Measurements from ENCODE around the gene ACACB. TPM values are rescaled to one million over a fixed set of nuclear protein-coding genes. Genes with fewer than 3 reads are reported as not detected.

Gene ACACB
- total and polyA plus RNA-seq, 12 donors: 12.8 to 241 (median 107) TPM

- DNase-seq (no peak), ATAC-seq (no peak)
- Histone ChIP-seq H3K4me1 (peaks cover 0 to 9% (median 4%) of the 10 kb centered on the region in 9 donors), H3K4me3 (no peak overlapping the region), H3K27ac (no peak overlapping the region), H3K36me3 (peaks cover 4 to 100% (median 56%) of the 10 kb centered on the region in 9 donors), H3K9me3 (peaks cover 0 to 16% (median 0%) of the 10 kb centered on the region in 11 donors), H3K27me3 (no peaks in the 10 kb centered on the region)
- WGBS, 2 donors: 90 to 95% methylated on average over 14 of the region's 14 CpGs
- no peak for TF ChIP-seq CTCF (IDR thresholded peaks at IDR 0.05)
- intact Hi-C loops (cut with DNase I): no loop called here
These were observed 33.6 kb upstream of the ACACB start for GRCh38 chr12:109082751-109083150.

DNA sequence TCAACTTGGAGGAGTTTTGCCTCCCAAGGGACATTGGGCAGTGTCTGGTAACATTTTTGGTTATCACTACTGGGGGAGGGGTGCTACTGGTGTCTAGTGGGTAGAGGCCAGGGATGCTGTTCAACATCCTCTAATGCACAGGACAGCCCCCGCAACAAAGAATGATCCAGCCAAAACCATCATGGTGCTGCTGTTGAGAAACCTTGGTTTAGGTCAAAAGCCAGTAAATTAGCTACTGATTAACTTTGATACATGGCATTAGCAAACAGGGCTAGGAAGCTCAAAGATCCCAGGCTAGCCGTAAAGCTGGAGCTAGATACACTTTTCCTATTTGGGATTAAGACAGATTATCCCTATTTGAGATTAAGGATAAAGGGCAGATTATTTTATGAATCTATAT, 32.0 kb upstream of the ACACB start:
- Histone ChIP-seq H3K9me3 (peaks cover 0 to under 1% (median 0%) of the 10 kb centered on the region in 11 donors), H3K27me3 (no peaks in the 10 kb centered on the region), H3K36me3 (peaks cover 4 to 100% (median 53%) of the 10 kb centered on the region in 9 donors), H3K4me3 (no peak overlapping the region), H3K27ac (no peak overlapping the region), H3K4me1 (peaks cover 0 to 9% (median 4%) of the 10 kb centered on the region in 9 donors)
- TF ChIP-seq CTCF (IDR thresholded peaks at IDR 0.05): no peak
- intact Hi-C loops (cut with DNase I): no loop called here
- 98 to 99% methylated on average over 2 of the region's 2 CpGs for WGBS, 2 donors
- DNase-seq: no peak
- ATAC-seq: no peak

- TF ChIP-seq CTCF (IDR thresholded peaks at IDR 0.05): no peak
- H3K4me1 ChIP-seq: peaks cover 0 to 9% (median 4%) of the 10 kb centered on the region in 9 donors
- DNase-seq (no peak), ATAC-seq (no peak)
- 91 to 95% methylated on average over 11 of the region's 11 CpGs for WGBS, 2 donors
- H3K9me3 ChIP-seq: no peaks in the 10 kb centered on the region
- H3K27me3 ChIP-seq: no peaks in the 10 kb centered on the region
- H3K27ac ChIP-seq: no peak overlapping the region
- no peak overlapping the region for H3K4me3 ChIP-seq
- intact Hi-C loops (cut with DNase I): no loop called here
- peaks cover 0 to 100% (median 52%) of the 10 kb centered on the region in 9 donors for H3K36me3 ChIP-seq
These were observed 30.8 kb upstream of the ACACB start for GRCh38 chr12:109085590-109085989.

GRCh38 chr12:109087250-109087649, 29.1 kb upstream of the ACACB start:
- DNase-seq (no peak), ATAC-seq (peak in 5 of 8 donors; percentile 19 to 72 (median 54))
- Histone ChIP-seq H3K27me3 (no peaks in the 10 kb centered on the region), H3K36me3 (peaks cover 0 to 98% (median 45%) of the 10 kb centered on the region in 9 donors), H3K27ac (no peak overlapping the region), H3K4me3 (no peak overlapping the region), H3K4me1 (peaks cover 0 to 17% (median 12%) of the 10 kb centered on the region in 9 donors), H3K9me3 (no peaks in the 10 kb centered on the region)
- intact Hi-C loops (cut with DNase I): no loop called here
- 35 to 43% methylated on average over 5 of the region's 5 CpGs for WGBS, 2 donors
- no peak for TF ChIP-seq CTCF (IDR thresholded peaks at IDR 0.05)

Measured in heart right ventricle (tissue), 16 donors.